Right atrium auricular region (tissue), 2 donors: ENCODE results near the gene NTSR1. TPM values are rescaled to one million over a fixed set of nuclear protein-coding genes. Genes with fewer than 3 reads are reported as not detected.
"Not testable (repeated sequence)": the region's sequence is repeated elsewhere in the genome, so short reads cannot be mapped to it uniquely, and the experiment has no call there.

Experiments
- DNase-seq: peaks from one replicate; pipeline ENCODE4 v3.0.0-alpha.2; 2019; ENCODE audit warnings: low spot score
- H3K27ac ChIP-seq, 2 donors: fragments of 200-600 bp; sonication (generic); 1 replicate in 1 of 2; 2 replicates in 1 of 2; pipeline ENCODE4 v1.5.1; 2016 to 2019
- H3K27me3 ChIP-seq, 2 donors: fragments of 200-600 bp; sonication (generic); one replicate each; pipeline versions ENCODE4 v1.5.1 to v1.6.0; 2017 to 2019
- H3K36me3 ChIP-seq: fragments of 200-600 bp; sonication (generic); one replicate; pipeline ENCODE4 v1.5.1; 2016
- H3K4me1 ChIP-seq, 2 donors: fragments of 200-600 bp; sonication (generic); one replicate each; pipeline versions ENCODE4 v1.5.1 to v1.6.0; 2017 to 2019
- H3K4me3 ChIP-seq, 2 donors: fragments of 200-600 bp; sonication (generic); 1 replicate in 1 of 2; 2 replicates in 1 of 2; pipeline ENCODE4 v1.5.1; 2017 to 2019; ENCODE audit warnings: mild to moderate bottlenecking in 1 of 2, moderate library complexity in 1 of 2
- H3K9me3 ChIP-seq, 2 donors: fragments of 200-600 bp; sonication (generic); one replicate each; pipeline ENCODE4 v1.5.1; 2019
- total RNA-seq, 2 donors: library from RNA; depleted of rRNA; stranded (reverse); fragments of >200 nt; gene quantifications; one replicate each; pipeline ENCODE4 v1.1.0, GENCODE V29; 2016
- TF ChIP-seq, protein P1 (sequence below), 2 donors: fragments of 200-600 bp; sonication (generic); IDR thresholded peaks; one replicate each; pipeline ENCODE4 v1.5.1; 2019; ENCODE audit warnings: antibody characterized with exemption in 2 of 2

Gene NTSR1
- total RNA-seq, 2 donors from 2014 or later = 0.43 TPM; not detected in 1

GRCh38 chr20:62677678-62678077 lies 31.0 kb upstream of the NTSR1 start:
- Histone ChIP-seq H3K9me3 (peaks cover 0 to 13% of the 10 kb centered on the region in 2 donors), H3K27me3 (no peaks in the 10 kb centered on the region), H3K27ac (no peak overlapping the region), H3K36me3 (no peaks in the 10 kb centered on the region), H3K4me1 (no peaks in the 10 kb centered on the region), H3K4me3 (no peak overlapping the region)
- TF ChIP-seq, protein P1, sequence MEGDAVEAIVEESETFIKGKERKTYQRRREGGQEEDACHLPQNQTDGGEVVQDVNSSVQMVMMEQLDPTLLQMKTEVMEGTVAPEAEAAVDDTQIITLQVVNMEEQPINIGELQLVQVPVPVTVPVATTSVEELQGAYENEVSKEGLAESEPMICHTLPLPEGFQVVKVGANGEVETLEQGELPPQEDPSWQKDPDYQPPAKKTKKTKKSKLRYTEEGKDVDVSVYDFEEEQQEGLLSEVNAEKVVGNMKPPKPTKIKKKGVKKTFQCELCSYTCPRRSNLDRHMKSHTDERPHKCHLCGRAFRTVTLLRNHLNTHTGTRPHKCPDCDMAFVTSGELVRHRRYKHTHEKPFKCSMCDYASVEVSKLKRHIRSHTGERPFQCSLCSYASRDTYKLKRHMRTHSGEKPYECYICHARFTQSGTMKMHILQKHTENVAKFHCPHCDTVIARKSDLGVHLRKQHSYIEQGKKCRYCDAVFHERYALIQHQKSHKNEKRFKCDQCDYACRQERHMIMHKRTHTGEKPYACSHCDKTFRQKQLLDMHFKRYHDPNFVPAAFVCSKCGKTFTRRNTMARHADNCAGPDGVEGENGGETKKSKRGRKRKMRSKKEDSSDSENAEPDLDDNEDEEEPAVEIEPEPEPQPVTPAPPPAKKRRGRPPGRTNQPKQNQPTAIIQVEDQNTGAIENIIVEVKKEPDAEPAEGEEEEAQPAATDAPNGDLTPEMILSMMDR (IDR thresholded peaks at IDR 0.05) = no peak
- no peak for DNase-seq

GRCh38 chr20:62678553-62678952 lies 30.1 kb upstream of the NTSR1 start:
- no peaks in the 10 kb centered on the region for H3K27me3 ChIP-seq
- H3K27ac ChIP-seq = no peak overlapping the region
- TF ChIP-seq, protein P1 (IDR thresholded peaks at IDR 0.05) = no peak
- H3K9me3 ChIP-seq = peaks cover 0 to 13% of the 10 kb centered on the region in 2 donors
- no peak for DNase-seq
- H3K36me3 ChIP-seq = no peaks in the 10 kb centered on the region
- H3K4me3 ChIP-seq = no peak overlapping the region
- H3K4me1 ChIP-seq = no peaks in the 10 kb centered on the region

GRCh38 chr20:62679978-62680589 lies 28.6 kb upstream of the NTSR1 start:
- no peak for DNase-seq
- H3K4me3 ChIP-seq = no peak overlapping the region
- TF ChIP-seq, protein P1 (IDR thresholded peaks at IDR 0.05) = no peak
- H3K27me3 ChIP-seq = no peaks in the 10 kb centered on the region
- peaks cover 0 to 13% of the 10 kb centered on the region in 2 donors for H3K9me3 ChIP-seq
- no peaks in the 10 kb centered on the region for H3K4me1 ChIP-seq
- H3K36me3 ChIP-seq = no peaks in the 10 kb centered on the region
- no peak overlapping the region for H3K27ac ChIP-seq

DNA sequence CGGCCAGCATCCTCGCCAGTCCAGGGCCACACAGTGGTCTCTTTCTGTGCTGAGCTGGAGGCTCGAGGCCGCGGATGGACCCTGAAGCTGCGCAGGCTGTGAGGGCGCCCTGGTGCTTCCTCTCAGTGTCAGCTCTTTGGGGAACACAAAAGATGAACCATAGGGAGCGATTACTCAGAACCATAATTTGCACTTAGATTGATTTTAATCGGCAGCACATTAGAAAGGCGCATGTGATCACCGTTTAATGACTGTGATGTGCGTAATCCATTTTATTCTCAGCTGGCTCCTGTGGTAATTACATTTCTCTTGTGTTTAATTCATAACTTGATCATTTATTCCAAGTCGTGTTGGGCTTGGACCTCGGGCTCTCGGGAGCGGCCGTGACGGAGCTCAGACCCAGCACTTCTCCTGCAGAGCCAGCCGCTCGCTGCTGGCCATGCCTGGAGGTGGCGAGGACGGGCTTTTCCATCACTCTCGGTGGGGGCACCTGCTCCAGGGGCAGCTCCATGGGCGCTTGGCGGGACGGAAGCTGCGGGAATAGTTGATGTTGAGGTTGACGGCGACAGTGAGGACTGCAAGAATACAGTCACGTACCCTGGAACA lies 25.6 kb upstream of the NTSR1 start:
- Histone ChIP-seq H3K27me3 (no peaks in the 10 kb centered on the region), H3K36me3 (no peaks in the 10 kb centered on the region), H3K27ac (no peak overlapping the region), H3K9me3 (peaks cover 0 to 13% of the 10 kb centered on the region in 2 donors), H3K4me3 (no peak overlapping the region), H3K4me1 (peaks cover 0 to 11% of the 10 kb centered on the region in 2 donors)
- DNase-seq = no peak
- TF ChIP-seq, protein P1 (IDR thresholded peaks at IDR 0.05) = no peak

- Histone ChIP-seq H3K9me3 (peaks cover 0 to 13% of the 10 kb centered on the region in 2 donors), H3K4me1 (peaks cover 0 to 11% of the 10 kb centered on the region in 2 donors)
- not testable (repeated sequence) for H3K27me3 ChIP-seq, H3K36me3 ChIP-seq, DNase-seq, H3K27ac ChIP-seq, H3K4me3 ChIP-seq
Measured at GRCh38 chr20:62683660-62684322, 24.8 kb upstream of the NTSR1 start.

DNA sequence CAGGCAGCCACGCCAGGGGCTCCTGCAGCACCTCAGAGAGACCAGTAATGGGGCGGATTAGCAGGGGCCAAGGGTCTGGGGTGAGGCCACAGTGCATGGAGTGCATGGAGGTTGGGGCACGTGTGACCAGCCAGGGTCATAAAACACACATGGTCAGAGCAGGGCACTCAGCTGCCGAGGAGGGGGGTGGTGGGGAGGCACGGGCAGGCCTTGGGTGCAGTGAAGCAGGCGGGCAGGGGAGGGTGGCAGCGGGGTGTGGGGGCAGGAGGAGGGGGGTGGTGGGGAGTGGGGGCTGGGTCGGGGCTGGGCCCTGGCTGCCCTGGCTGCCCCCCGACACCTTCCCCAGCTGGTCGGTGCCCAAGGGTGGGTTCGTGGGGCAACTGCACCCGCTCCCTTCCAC lies 23.7 kb upstream of the NTSR1 start:
- H3K4me3 ChIP-seq = no peak overlapping the region
- no peak overlapping the region for H3K27ac ChIP-seq
- TF ChIP-seq, protein P1 (IDR thresholded peaks at IDR 0.05) = no peak
- peaks cover 0 to 7% of the 10 kb centered on the region in 2 donors for H3K9me3 ChIP-seq
- peaks cover 0 to 11% of the 10 kb centered on the region in 2 donors for H3K4me1 ChIP-seq
- no peak for DNase-seq
- no peaks in the 10 kb centered on the region for H3K27me3 ChIP-seq
- H3K36me3 ChIP-seq = no peaks in the 10 kb centered on the region
